ENCODE results near the gene ANKRD66.

Gene ANKRD66

DNA sequence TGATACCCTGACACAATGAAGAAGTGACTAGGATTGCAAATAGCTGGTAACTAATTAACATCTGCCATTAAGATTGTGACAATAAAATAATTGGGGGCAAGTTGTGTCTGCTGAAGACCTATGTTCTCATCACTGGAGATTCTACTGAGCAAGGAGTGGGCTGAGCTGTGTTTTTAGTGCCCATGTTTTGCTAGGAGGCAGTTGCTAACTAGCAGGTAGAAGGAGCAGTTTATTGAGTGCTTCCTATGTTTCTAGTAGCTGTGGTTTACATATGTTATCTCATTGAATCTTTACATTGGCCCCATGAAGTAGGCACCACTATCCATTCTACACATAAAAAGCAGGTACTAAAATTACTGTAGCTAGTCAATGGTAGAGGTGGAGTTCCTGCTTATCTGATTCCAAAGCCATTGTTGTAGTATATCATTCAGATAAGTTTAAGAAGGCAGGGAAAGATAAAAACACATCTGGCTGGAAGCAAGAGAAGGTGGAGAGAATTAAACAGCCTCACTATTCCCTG lies 43.7 kb downstream of the ANKRD66 start:
- DNase-seq (ENCODE audit: low read depth), result no peak

DNA sequence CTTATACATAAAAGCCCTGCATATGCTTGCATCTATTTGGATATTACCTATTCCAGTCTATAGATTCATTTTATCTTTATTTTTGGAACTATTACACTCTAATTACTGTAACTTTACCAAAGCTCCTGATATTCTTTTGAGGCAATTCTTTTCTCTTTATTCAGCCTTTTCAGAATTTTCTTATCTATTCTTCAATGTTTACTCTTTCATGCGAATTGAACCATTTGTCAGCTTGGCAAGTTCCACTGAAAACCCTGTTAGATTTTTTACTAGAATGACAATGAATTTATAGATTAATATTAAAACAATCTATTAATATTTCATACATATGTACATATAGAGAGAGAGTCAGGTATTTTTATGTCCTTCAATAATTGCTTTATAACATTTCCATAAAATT lies 45.9 kb downstream of the ANKRD66 start:
- no peak for DNase-seq (ENCODE audit: low read depth)

DNA sequence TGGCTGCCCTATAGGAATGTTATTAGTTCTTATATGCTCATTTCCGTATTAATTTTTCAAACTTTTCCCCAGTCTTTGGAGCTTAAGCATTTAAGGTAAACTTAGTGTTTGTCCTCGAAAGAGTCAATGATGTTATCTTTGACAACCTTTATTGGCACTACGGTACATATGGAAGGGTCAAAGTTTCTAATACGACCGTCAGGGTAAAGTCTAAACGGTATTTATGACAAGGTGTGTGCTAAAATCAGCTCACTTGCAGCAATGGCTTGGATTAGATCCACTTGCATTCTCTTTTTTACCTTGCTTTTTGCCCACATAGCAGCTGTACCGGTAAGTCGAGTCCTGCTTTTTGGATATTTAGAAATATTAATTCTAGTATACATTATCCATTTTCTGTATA lies 46.4 kb downstream of the ANKRD66 start, which contains the start of gene MEP1A:
MEP1A (plus strand) TSS at position 252 of the 400 bp plus-strand sequence; CDS start at position 262, 10 bp downstream.
- no peak for DNase-seq (ENCODE audit: low read depth)

DNA sequence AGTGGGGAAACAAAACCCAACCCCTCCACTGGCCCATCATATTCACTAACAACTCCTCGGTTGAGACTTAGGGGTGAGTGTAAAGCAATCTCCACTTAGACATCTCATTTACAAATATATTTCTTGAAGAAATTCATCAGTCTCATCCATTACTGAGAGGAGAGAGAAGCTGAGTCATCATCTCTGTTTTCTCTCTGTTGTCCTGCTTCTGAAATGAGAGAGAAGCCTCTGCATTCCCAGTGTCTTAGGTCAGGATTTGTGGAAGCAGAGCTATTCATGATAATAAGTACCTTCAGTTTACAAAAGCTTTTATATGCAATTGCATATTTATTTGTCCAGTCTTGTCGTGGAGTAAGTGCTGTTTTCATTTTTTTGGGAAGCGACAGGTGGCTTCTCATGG lies 47.3 kb downstream of the ANKRD66 start:
- no peak for DNase-seq (ENCODE audit: low read depth)

DNA sequence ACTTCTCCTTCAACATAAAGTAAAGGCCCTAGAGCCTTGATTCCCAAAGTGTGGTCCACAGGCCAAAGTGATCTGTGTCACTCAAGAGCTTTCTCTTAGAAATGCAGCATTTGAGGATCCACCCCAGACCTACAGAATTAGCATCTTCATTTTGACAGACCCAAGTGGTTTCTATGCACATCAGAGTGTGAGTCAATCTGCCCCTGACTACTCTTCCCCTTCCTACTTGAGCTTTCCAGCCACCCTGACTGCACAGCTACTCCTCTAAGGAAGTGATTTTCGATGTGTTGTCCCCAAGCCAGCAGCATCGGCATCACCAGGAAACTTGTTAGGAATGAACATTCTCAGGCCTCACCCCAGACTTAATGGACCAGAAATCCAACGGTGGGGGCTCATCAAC lies 49.1 kb downstream of the ANKRD66 start:
- DNase-seq (ENCODE audit: low read depth), result no peak

DNA sequence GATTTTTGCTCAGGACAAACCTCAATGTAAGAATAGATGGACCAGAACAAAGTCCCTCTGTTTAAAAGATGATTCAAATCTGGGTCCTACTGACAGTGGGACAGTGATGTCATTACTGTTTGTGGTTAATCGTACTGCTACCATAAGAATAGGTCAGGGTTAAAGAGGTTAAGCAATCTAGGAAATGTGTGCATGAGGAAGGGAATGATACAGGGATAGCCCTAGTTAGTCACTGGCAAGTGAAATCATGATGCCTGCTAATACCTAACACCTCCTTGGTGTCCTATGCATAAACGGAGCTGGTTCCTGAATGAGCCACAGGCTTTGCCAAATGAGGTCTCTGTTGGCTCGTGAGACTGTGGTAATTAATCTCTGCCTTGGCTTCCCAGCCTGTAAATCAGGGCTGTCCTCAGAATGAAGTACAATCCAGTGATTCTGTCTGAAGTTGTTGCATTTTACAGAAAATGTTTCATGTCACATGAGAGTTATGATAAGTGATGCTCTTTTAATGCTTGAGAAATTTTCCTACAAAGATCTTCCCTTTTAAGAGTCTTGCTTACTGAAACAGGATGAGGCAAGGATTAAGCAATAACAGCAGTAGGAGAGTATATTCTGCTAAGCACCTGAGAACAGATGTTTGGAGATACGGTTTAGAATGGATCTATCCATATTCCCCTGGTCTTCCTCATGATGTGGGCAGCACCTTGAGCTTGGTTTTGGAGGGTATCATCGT lies 50.3 kb downstream of the ANKRD66 start:
- no peak for DNase-seq (ENCODE audit: low read depth)

DNA sequence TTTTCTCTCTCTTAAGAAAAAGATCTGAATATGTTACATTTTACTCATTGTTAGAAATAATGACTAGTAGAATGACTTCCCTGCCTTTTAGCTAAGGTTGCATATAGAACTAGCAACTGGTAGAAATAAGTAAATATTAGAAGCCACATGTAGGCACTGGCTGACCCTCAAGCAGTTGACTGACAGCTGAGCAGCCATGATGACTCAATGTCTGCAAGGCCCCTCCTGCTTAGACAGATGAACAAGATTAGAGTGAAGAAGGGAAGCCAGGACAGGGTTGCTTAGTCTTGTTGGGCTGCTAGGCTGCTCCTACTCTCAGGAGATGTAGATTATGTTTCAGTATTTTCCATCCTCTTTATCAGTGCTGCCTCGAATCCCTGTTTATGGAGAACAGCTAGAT lies 52.9 kb downstream of the ANKRD66 start:
- DNase-seq (ENCODE audit: low read depth), result no peak

DNA sequence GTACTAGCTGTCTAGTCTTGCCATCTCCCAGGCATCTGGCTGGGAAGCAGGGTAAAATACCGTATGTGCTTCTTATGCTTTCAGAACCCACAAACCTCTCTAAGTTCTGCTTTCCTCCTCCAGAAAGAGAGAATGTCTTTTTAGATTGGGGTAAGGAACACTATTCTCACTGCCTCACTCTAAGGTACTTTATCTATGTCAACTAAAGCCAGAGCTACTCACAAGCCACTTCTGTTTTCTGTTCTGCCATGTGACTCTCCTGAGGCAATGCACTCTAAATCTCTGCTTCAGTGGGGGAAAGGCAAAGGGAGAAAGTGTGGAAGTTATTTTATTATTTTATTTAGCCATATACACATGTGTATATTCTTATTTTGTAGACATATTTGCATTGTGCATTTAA lies 62.1 kb downstream of the ANKRD66 start:
- DNase-seq (ENCODE audit: low read depth), result no peak

All from stimulated activated CD8-positive, alpha-beta memory T cell treated with anti-CD3 and anti-CD28 coated beads, Interleukin-12 subunit alpha, Interleukin-12 subunit beta, amount 100 ng/mL, for 1 hour (primary cell).